H1 (cell line): Measurements from ENCODE around the gene SLC26A8. TPM values are rescaled to one million over a fixed set of nuclear protein-coding genes. Genes with fewer than 3 reads are reported as not detected.
A peak's percentile ranks its signal among the peaks of the same experiment; 100 is the strongest.

ENCODE experiments used
- CTCF ChIA-PET: fragments of 300-600 bp; sonication (Branson Sonifier 250); formaldehyde crosslinking; loops from one replicate; lab custom pipeline; 2021; ENCODE audit not compliant: partially characterized antibody; lab: Charles Lee
- POLR2A ChIA-PET: fragments of 300-600 bp; sonication (Branson Sonifier 250); formaldehyde crosslinking; loops from one replicate; lab custom pipeline; 2021; ENCODE audit warnings: inconsistent platforms; ENCODE audit not compliant: partially characterized antibody; lab: Charles Lee
- DNase-seq, 2 experiments: peaks; one replicate each; pipeline versions ENCODE4 v3.0.0 to v3.0.0-alpha.2; 2010 to 2022; ENCODE audit warnings: low spot score in 2 of 2, low read depth in 1 of 2, mixed read lengths in 1 of 2
- FAIRE-seq: peaks from 2 replicates; lab custom pipeline; 2011; peaks lifted over from hg19 to GRCh38; lab: Jason Lieb, UNC
- H2AFZ ChIP-seq: 2 replicates; pipeline ENCODE4 v1.8.1; 2012; ENCODE audit warnings: low read length, inconsistent platforms
- H2AK5ac ChIP-seq: 2 replicates; pipeline ENCODE4 v1.6.1; 2013; ENCODE audit warnings: low read depth, low read length
- H2BK120ac ChIP-seq: replicated peaks from 2 replicates; pipeline ENCODE3; 2013; ENCODE audit warnings: low read depth, low read length, inconsistent platforms
- H2BK12ac ChIP-seq: 2 replicates; pipeline ENCODE4 v1.6.1; 2013; ENCODE audit warnings: low read depth, low read length
- H2BK15ac ChIP-seq: 2 replicates; pipeline ENCODE4 v1.6.1; 2013; ENCODE audit warnings: low read length
- H2BK20ac ChIP-seq: 2 replicates; pipeline ENCODE4 v1.6.1; 2013; ENCODE audit warnings: low read length
- H2BK5ac ChIP-seq: 2 replicates; pipeline ENCODE4 v1.6.1; 2013; ENCODE audit warnings: low read depth, low read length
- H3K14ac ChIP-seq: 2 replicates; pipeline ENCODE4 v1.6.1; 2013; ENCODE audit warnings: inconsistent platforms; ENCODE audit not compliant: insufficient read length
- H3K18ac ChIP-seq: 2 replicates; pipeline ENCODE4 v1.6.1; 2013; ENCODE audit warnings: low read length; ENCODE audit errors: extremely low read depth
- H3K23ac ChIP-seq: 2 replicates; pipeline ENCODE4 v1.6.1; 2013; ENCODE audit warnings: inconsistent platforms; ENCODE audit not compliant: insufficient read length
- H3K23me2 ChIP-seq: 2 replicates; pipeline ENCODE4 v1.6.1; 2013; ENCODE audit warnings: low read depth, low read length
- H3K27ac ChIP-seq: 2 replicates; pipeline ENCODE4 v1.6.1; 2011; ENCODE audit warnings: low read depth, low read length, inconsistent platforms
- H3K27me3 ChIP-seq, 4 experiments: replicated peaks in 1 of 4; 1 replicate in 1 of 4; 2 replicates in 3 of 4; pipeline versions ENCODE4 v1.6.1 to v1.8.1; 2011 to 2013; ENCODE audit warnings: low read length in 3 of 4, mild to moderate bottlenecking in 3 of 4, inconsistent platforms in 2 of 4, mixed read lengths in 2 of 4, moderate library complexity in 1 of 4; ENCODE audit not compliant: control insufficient read depth in 3 of 4, insufficient read depth in 3 of 4; ENCODE audit errors: extremely low read depth in 1 of 4
- H3K36me3 ChIP-seq, 4 experiments: 2 replicates each; pipeline versions ENCODE4 v1.6.1 to v1.8.1; 2011 to 2013; ENCODE audit warnings: mild to moderate bottlenecking in 4 of 4, low read length in 3 of 4, moderate library complexity in 2 of 4, control low read depth in 1 of 4, inconsistent platforms in 1 of 4; ENCODE audit not compliant: insufficient read depth in 4 of 4, control insufficient read depth in 2 of 4
- H3K4ac ChIP-seq: replicated peaks from 2 replicates; pipeline ENCODE3; 2013; ENCODE audit warnings: low read length, low read depth, mixed read lengths, inconsistent platforms; ENCODE audit not compliant: insufficient read length
- H3K4me1 ChIP-seq, 4 experiments: replicated peaks in 1 of 4; 1 replicate in 1 of 4; 2 replicates in 3 of 4; pipeline versions ENCODE4 v1.6.1 to v1.8.1; 2011 to 2013; ENCODE audit warnings: low read length in 3 of 4, inconsistent platforms in 2 of 4, mixed read lengths in 1 of 4; ENCODE audit not compliant: insufficient read depth in 4 of 4, control insufficient read depth in 3 of 4
- H3K4me2 ChIP-seq, 2 experiments: 2 replicates each; pipeline versions ENCODE4 v1.6.1 to v1.8.1; 2011 to 2013; ENCODE audit warnings: low read depth in 2 of 2, low read length in 2 of 2, control low read depth in 1 of 2, inconsistent platforms in 1 of 2, mild to moderate bottlenecking in 1 of 2; ENCODE audit not compliant: insufficient read depth in 1 of 2
- H3K4me3 ChIP-seq, 4 experiments: fragments of 200-600, 300-600 bp in 1 of 4; sonication (generic), shearing (Covaris generic), sonication (Bioruptor Twin) in 1 of 4; 2 replicates each; pipeline versions ENCODE4 v1.5.1 to v1.8.1; 2011 to 2016; ENCODE audit warnings: low read length in 4 of 4, low read depth in 3 of 4, control low read depth in 2 of 4, inconsistent platforms in 2 of 4, mild to moderate bottlenecking in 2 of 4, mixed read lengths in 1 of 4, moderate library complexity in 1 of 4; ENCODE audit not compliant: insufficient read depth in 2 of 4; ENCODE audit errors: extremely low read depth in 1 of 4
- H3K56ac ChIP-seq: replicated peaks from 2 replicates; pipeline ENCODE3; 2013; ENCODE audit warnings: low read depth, mild to moderate bottlenecking, mixed read lengths, low read length, inconsistent platforms; ENCODE audit not compliant: insufficient read length
- H3K79me1 ChIP-seq: 2 replicates; pipeline ENCODE4 v1.6.1; 2013; ENCODE audit warnings: low read depth, low read length, control low read depth
- H3K79me2 ChIP-seq, 2 experiments: 2 replicates each; pipeline versions ENCODE4 v1.6.1 to v1.8.1; 2012 to 2013; ENCODE audit warnings: low read length in 2 of 2, mild to moderate bottlenecking in 2 of 2, inconsistent platforms in 1 of 2; ENCODE audit not compliant: insufficient read depth in 2 of 2, control insufficient read depth in 1 of 2
- H3K9ac ChIP-seq, 4 experiments: replicated peaks in 1 of 4; 1 replicate in 1 of 4; 2 replicates in 3 of 4; pipeline versions ENCODE4 v1.6.1 to v1.8.1; 2011 to 2013; ENCODE audit warnings: low read depth in 3 of 4, low read length in 3 of 4, control low read depth in 2 of 4, mild to moderate bottlenecking in 2 of 4, moderate library complexity in 2 of 4, inconsistent platforms in 1 of 4; ENCODE audit errors: extremely low read depth in 1 of 4
- H3K9me3 ChIP-seq, 2 experiments: 2 replicates each; pipeline versions ENCODE4 v1.6.1 to v1.8.1; 2012 to 2013; ENCODE audit warnings: mild to moderate bottlenecking in 2 of 2, moderate library complexity in 2 of 2, control low read depth in 1 of 2, inconsistent platforms in 1 of 2, low read depth in 1 of 2, low read length in 1 of 2, mixed read lengths in 1 of 2; ENCODE audit not compliant: insufficient read depth in 2 of 2
- H4K20me1 ChIP-seq, 2 experiments: replicated peaks in 1 of 2; 2 replicates each; pipeline versions ENCODE3 to v1.8.1; 2011 to 2013; ENCODE audit warnings: inconsistent platforms in 2 of 2, low read length in 2 of 2, mild to moderate bottlenecking in 1 of 2; ENCODE audit not compliant: insufficient read depth in 2 of 2, control insufficient read depth in 1 of 2
- H4K5ac ChIP-seq: 2 replicates; pipeline ENCODE4 v1.6.1; 2013; ENCODE audit warnings: low read length, low read depth, mixed read lengths, inconsistent platforms; ENCODE audit not compliant: insufficient read length
- H4K8ac ChIP-seq: 2 replicates; pipeline ENCODE4 v1.8.0; 2013; ENCODE audit warnings: mild to moderate bottlenecking, moderate library complexity, low read length, inconsistent platforms; ENCODE audit not compliant: insufficient read depth; ENCODE audit errors: extremely low read depth
- H4K91ac ChIP-seq: replicated peaks from 2 replicates; pipeline ENCODE3; 2013; ENCODE audit warnings: low read length, mixed read lengths, inconsistent platforms; ENCODE audit not compliant: insufficient read length
- CHD1 ChIP-seq: IDR thresholded peaks from 2 replicates; pipeline ENCODE4 v1.6.1; 2012; ENCODE audit warnings: low read depth, low read length, improper control_type of control experiment
- GABPA ChIP-seq: IDR thresholded peaks from 2 replicates; pipeline ENCODE4 v1.6.1; 2011; ENCODE audit warnings: mild to moderate bottlenecking, low read length, moderate library complexity, borderline replicate concordance; ENCODE audit not compliant: insufficient read depth
- HDAC2 ChIP-seq, 2 experiments: fragments of 300-600 bp in 1 of 2; sonication (generic) in 1 of 2; IDR thresholded peaks; 2 replicates each; pipeline ENCODE4 v1.6.1; 2011 to 2012; ENCODE audit warnings: low read depth in 2 of 2, low read length in 2 of 2, mild to moderate bottlenecking in 2 of 2, moderate library complexity in 2 of 2, borderline replicate concordance in 1 of 2, inconsistent platforms in 1 of 2
- KDM1A ChIP-seq: fragments of 200-600, 300-600 bp; sonication (generic); IDR thresholded peaks from 2 replicates; pipeline ENCODE4 v1.7.1; 2016; ENCODE audit warnings: mild to moderate bottlenecking, low read length, borderline replicate concordance
- KDM5A ChIP-seq: fragments of 200-600 bp; IDR thresholded peaks from 2 replicates; pipeline ENCODE4 v1.7.1; 2012; ENCODE audit warnings: mild to moderate bottlenecking, low read length, inconsistent platforms, mixed read lengths
- POLR2AphosphoS5 ChIP-seq: IDR thresholded peaks from 2 replicates; pipeline ENCODE4 v1.6.1; 2011; ENCODE audit warnings: low read depth, low read length
- RAD21 ChIP-seq, 2 experiments: IDR thresholded peaks in 1 of 2; conservative IDR thresholded peaks in 1 of 2; 2 replicates each; pipeline ENCODE4 v1.6.1; 2011; ENCODE audit warnings: low read depth in 2 of 2, low read length in 2 of 2, improper control_type of control experiment in 1 of 2, inconsistent platforms in 1 of 2, mild to moderate bottlenecking in 1 of 2, moderate library complexity in 1 of 2
- RBBP5 ChIP-seq: IDR thresholded peaks from 2 replicates; pipeline ENCODE4 v1.7.1; 2012; ENCODE audit warnings: low read depth, mild to moderate bottlenecking, inconsistent platforms, low read length, moderate library complexity, borderline replicate concordance
- SP2 ChIP-seq: IDR thresholded peaks from 2 replicates; pipeline ENCODE4 v1.6.1; 2012; ENCODE audit warnings: mild to moderate bottlenecking, low read length, inconsistent platforms
- WGBS, 2 experiments: shearing (Covaris generic) in 1 of 2; methylation state at CpG; one replicate each; pipeline versions ENCODE4 v1.1.6 to v1.1.7; 2013 to 2015; ENCODE audit warnings: low lambda C conversion rate in 2 of 2, mixed read lengths in 2 of 2, inconsistent platforms in 1 of 2, low coverage in 1 of 2, missing lambda C conversion rate in 1 of 2; ENCODE audit not compliant: insufficient replicate concordance in 2 of 2, insufficient coverage in 1 of 2, insufficient read length in 1 of 2; ENCODE audit errors: extremely low coverage in 1 of 2, missing lambda C conversion rate in 1 of 2; 5-methylcytosine and 5-hydroxymethylcytosine counted together
- polyA plus RNA-seq, 7 experiments: library from polyadenylated mRNA; depleted of rRNA in 3 of 7; stranded (reverse) in 5 of 7; unstranded in 2 of 7; fragments of >200 nt in 5 of 7; fragments of 200-250 nt in 2 of 7; gene quantifications; 1 replicate in 5 of 7; 2 replicates in 1 of 7; 4 replicates in 1 of 7; pipeline versions ENCODE4 v1.2.1 to v1.2.3, GENCODE V29; 2011 to 2013; ENCODE audit warnings: missing spikeins in 2 of 7, mixed read lengths in 2 of 7
- total RNA-seq: library from RNA; stranded (reverse); fragmentation: NEBNext Ultra II Directional; extraction: Animal tissue kit (Norgen Biotek cat#: 25700); gene quantifications from 2 replicates; pipeline ENCODE4 v1.2.1, GENCODE V29; 2021
- TF ChIP-seq, protein P1 (sequence below), 3 experiments: IDR thresholded peaks; 1 replicate in 2 of 3; 2 replicates in 1 of 3; pipeline versions ENCODE4 v1.5.1 to v1.6.1; 2011; ENCODE audit warnings: low read length in 3 of 3, mild to moderate bottlenecking in 3 of 3, inconsistent platforms in 2 of 3, low read depth in 1 of 3, moderate library complexity in 1 of 3; ENCODE audit not compliant: insufficient read depth in 1 of 3; ENCODE audit errors: control extremely low read depth in 1 of 3

SLC26A8 gene
- total and polyA plus RNA-seq, 2 of the 8 experiments (the other 6 are each of a cell fraction or from before 2014, with no cell fraction given): 0.56 to 0.57 TPM

DNA sequence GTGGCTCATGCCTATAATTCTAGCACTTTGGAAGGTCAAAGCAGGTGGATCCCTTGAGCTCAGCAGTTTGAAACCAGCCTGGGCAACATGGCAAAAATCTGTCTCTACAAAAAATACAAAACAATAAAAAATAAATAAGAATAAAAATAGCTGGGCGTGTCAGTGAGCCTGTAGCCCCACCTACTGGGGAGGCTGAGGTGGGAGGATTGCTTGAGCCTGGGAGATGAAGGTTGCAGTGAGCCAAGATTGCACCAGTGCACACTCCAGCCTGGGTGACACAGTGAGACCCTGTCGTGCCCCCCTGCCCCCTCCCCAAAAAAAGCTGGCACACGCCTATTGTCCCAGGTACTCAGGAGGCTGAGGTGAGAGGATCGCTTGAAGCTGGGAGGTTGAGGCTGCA is 68.5 kb downstream of the SLC26A8 start:
- H3K14ac ChIP-seq: no peak overlapping the region
- no peak for FAIRE-seq

More for the DNA sequence above, 68.5 kb downstream of the SLC26A8 start:
- Histone ChIP-seq H3K27me3 (no peaks in the 10 kb centered on the region), H3K23ac (no peak overlapping the region), H3K79me1 (no peaks in the 10 kb centered on the region), H3K9ac (no peak overlapping the region), H3K4me1 (peaks cover 0 to 3% (median 1%) of the 10 kb centered on the region in 4 experiments; a peak in 3 of 7 replicates), H3K18ac (no peak overlapping the region), H2AFZ (no peak overlapping the region), H4K20me1 (no peaks in the 10 kb centered on the region), H3K4ac (no peak overlapping the region), H3K4me2 (no peak overlapping the region), H4K91ac (no peak overlapping the region), H3K79me2 (no peaks in the 10 kb centered on the region), H3K27ac (no peak overlapping the region), H2BK120ac (no peak overlapping the region), H2BK5ac (no peak overlapping the region), H3K56ac (no peak overlapping the region), H3K23me2 (no peaks in the 10 kb centered on the region), H4K8ac (no peak overlapping the region), H2AK5ac (no peak overlapping the region), H3K4me3 (no peak overlapping the region), H3K9me3 (no peaks in the 10 kb centered on the region), H2BK15ac (no peak overlapping the region)
- WGBS, 2 experiments: 85% methylated on average over 4 of the region's 4 CpGs; no CpG with 5 or more reads in 1 of the 2 experiments
- no peak for DNase-seq
- POLR2A ChIA-PET: interaction anchor here (1.4 to 2.5 kb wide), 2 partner anchors 11 to 71 kb away, joined by 3 to 9 read pairs; partner anchors contain the start of gene MAPK14
- CTCF ChIA-PET: interaction anchor here (0.6 to 3.0 kb wide), 17 partner anchors 12 to 199 kb away, joined by 3 to 12 read pairs (median 4); no protein-coding TSS in a partner anchor
- TF ChIP-seq, protein P1, sequence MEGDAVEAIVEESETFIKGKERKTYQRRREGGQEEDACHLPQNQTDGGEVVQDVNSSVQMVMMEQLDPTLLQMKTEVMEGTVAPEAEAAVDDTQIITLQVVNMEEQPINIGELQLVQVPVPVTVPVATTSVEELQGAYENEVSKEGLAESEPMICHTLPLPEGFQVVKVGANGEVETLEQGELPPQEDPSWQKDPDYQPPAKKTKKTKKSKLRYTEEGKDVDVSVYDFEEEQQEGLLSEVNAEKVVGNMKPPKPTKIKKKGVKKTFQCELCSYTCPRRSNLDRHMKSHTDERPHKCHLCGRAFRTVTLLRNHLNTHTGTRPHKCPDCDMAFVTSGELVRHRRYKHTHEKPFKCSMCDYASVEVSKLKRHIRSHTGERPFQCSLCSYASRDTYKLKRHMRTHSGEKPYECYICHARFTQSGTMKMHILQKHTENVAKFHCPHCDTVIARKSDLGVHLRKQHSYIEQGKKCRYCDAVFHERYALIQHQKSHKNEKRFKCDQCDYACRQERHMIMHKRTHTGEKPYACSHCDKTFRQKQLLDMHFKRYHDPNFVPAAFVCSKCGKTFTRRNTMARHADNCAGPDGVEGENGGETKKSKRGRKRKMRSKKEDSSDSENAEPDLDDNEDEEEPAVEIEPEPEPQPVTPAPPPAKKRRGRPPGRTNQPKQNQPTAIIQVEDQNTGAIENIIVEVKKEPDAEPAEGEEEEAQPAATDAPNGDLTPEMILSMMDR (IDR thresholded peaks at IDR 0.05; ENCODE audit: control extremely low read depth in 1 of 3, insufficient read depth in 1 of 3, low read depth in 1 of 3, low read length in 3 of 3): peak; percentile 32 to 53 (median 38)
- TF ChIP-seq POLR2AphosphoS5 (no peak), GABPA (no peak), SP2 (no peak), CHD1 (no peak), HDAC2 (IDR thresholded peaks at IDR 0.05; ENCODE audit: borderline replicate concordance in 1 of 2, low read depth in 2 of 2, low read length in 2 of 2) (no peak), RAD21 (IDR thresholded peaks at IDR 0.05 in 1 of 2, conservative IDR thresholded peaks at IDR 0.05 in 1 of 2; ENCODE audit: low read depth in 2 of 2, low read length in 2 of 2) (peak; percentile 58 to 61), KDM5A (no peak), KDM1A (no peak), RBBP5 (no peak)
- TF ChIP-seq, all 59 proteins: peak for 2
- no peak overlapping the region for H4K5ac ChIP-seq
- H2BK20ac ChIP-seq: no peak overlapping the region
- H3K36me3 ChIP-seq: no peaks in the 10 kb centered on the region
- no peak overlapping the region for H2BK12ac ChIP-seq
